CD8-positive, alpha-beta memory T cell (primary cell): Measurements from ENCODE around the gene SYNCRIP. TPM values are rescaled to one million over a fixed set of nuclear protein-coding genes. Genes with fewer than 3 reads are reported as not detected.

Experiments used
- CTCF ChIA-PET: fragments of 350-600 bp; sonication (Branson Sonifier 250); formaldehyde crosslinking; loops from one replicate; lab custom pipeline; 2021; ENCODE audit warnings: antibody characterized with exemption; lab: Charles Lee
- POLR2A ChIA-PET: fragments of 350-600 bp; sonication (Branson Sonifier 250); formaldehyde crosslinking; loops from one replicate; lab custom pipeline; 2021; ENCODE audit warnings: antibody characterized with exemption; lab: Charles Lee
- DNase-seq, 5 donors: peaks; one replicate each; pipeline versions ENCODE4 v3.0.0 to v3.0.0-alpha.2; 2020 to 2022; ENCODE audit warnings: mixed read lengths in 1 of 5
- H3K27ac ChIP-seq: one replicate; pipeline ENCODE4 v1.7.0; 2013; ENCODE audit warnings: low read depth, mild to moderate bottlenecking, low read length, moderate library complexity
- H3K27me3 ChIP-seq: 2 replicates; pipeline ENCODE4 v1.7.0; 2013; ENCODE audit warnings: low read length, mild to moderate bottlenecking; ENCODE audit not compliant: insufficient read depth, poor library complexity, severe bottlenecking
- H3K36me3 ChIP-seq: 2 replicates; pipeline ENCODE4 v1.7.0; 2013; ENCODE audit warnings: mild to moderate bottlenecking, low read length, moderate library complexity; ENCODE audit not compliant: insufficient read depth
- H3K4me1 ChIP-seq: 2 replicates; pipeline ENCODE4 v1.7.0; 2013; ENCODE audit warnings: mild to moderate bottlenecking, low read length, moderate library complexity; ENCODE audit not compliant: insufficient read depth
- H3K4me3 ChIP-seq: 2 replicates; pipeline ENCODE4 v1.7.0; 2013; ENCODE audit warnings: mild to moderate bottlenecking, low read length
- H3K9me3 ChIP-seq: 2 replicates; pipeline ENCODE4 v1.7.0; 2013; ENCODE audit warnings: mild to moderate bottlenecking, low read length
- H3K27ac Mint-ChIP-seq, 8 donors: one replicate each; pipeline ENCODE4 v1.8.0; 2020 to 2021; ENCODE audit warnings: mixed read lengths in 8 of 8, mild to moderate bottlenecking in 6 of 8, inconsistent platforms in 3 of 8, moderate library complexity in 3 of 8
- H3K27me3 Mint-ChIP-seq, 2 donors: one replicate each; pipeline ENCODE4 v1.8.0; 2020 to 2021; ENCODE audit warnings: mixed read lengths in 2 of 2, mild to moderate bottlenecking in 1 of 2, moderate library complexity in 1 of 2
- H3K36me3 Mint-ChIP-seq, 3 donors: one replicate each; pipeline ENCODE4 v1.8.0; 2020 to 2021; ENCODE audit warnings: mixed read lengths in 3 of 3, inconsistent platforms in 1 of 3, mild to moderate bottlenecking in 1 of 3
- H3K4me1 Mint-ChIP-seq, 3 donors: one replicate each; pipeline ENCODE4 v1.8.0; 2020 to 2021; ENCODE audit warnings: mixed read lengths in 3 of 3, inconsistent platforms in 1 of 3, mild to moderate bottlenecking in 1 of 3
- H3K4me3 Mint-ChIP-seq, 7 donors: one replicate each; pipeline ENCODE4 v1.8.0; 2020 to 2021; ENCODE audit warnings: mixed read lengths in 7 of 7, mild to moderate bottlenecking in 6 of 7, moderate library complexity in 4 of 7, inconsistent platforms in 2 of 7
- H3K9me3 Mint-ChIP-seq, 5 donors: one replicate each; pipeline ENCODE4 v1.8.0; 2020 to 2022; ENCODE audit warnings: mixed read lengths in 5 of 5, mild to moderate bottlenecking in 3 of 5, moderate library complexity in 2 of 5, inconsistent platforms in 1 of 5
- polyA plus RNA-seq: library from polyadenylated mRNA; unstranded; fragments of 300-500 nt; fragmentation: Illumina TruSeq; gene quantifications from one replicate; pipeline ENCODE4 v1.2.3, GENCODE V29; 2021
- total RNA-seq, 2 experiments: library from RNA; stranded (reverse); gene quantifications; one replicate each; pipeline ENCODE4 v1.2.3, GENCODE V29; 2021

Gene SYNCRIP
- total and polyA plus RNA-seq, 3 experiments from 2014 or later = 81.6 to 249 (median 247) TPM

DNA sequence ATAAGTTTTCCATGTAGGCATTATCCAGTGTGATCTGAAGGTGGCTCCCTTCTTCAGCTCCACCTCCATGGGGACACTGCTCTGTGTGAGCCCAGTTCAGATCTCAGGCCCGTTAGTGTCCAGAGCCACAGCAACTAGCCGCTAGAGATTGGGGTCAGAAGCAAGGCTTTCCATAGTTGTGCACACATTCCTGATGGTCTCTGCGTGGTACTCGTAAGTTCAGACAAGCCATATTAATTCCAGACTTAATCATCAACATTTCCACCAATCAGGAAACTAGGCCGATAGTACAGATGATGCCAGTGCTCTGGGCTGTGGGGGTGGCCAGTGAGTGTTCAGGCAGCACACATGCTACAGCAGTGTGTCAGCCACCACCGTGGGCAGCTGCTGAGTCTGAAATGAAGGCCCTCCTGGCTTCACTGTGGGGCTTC is 17.5 kb upstream of the SYNCRIP start:
- H3K36me3 Mint-ChIP-seq = peaks cover 3 to 13% (median 7%) of the 10 kb centered on the region in 3 donors
- CTCF ChIA-PET = no interaction called here
- H3K36me3 ChIP-seq = no peaks in the 10 kb centered on the region
- H3K27me3 Mint-ChIP-seq = peaks cover 0 to 2% of the 10 kb centered on the region in 2 donors
- H3K9me3 ChIP-seq = no peaks in the 10 kb centered on the region
- H3K4me1 Mint-ChIP-seq = no peaks in the 10 kb centered on the region
- no peak overlapping the region for H3K27ac Mint-ChIP-seq
- DNase-seq = no peak
- no peak overlapping the region for H3K27ac ChIP-seq
- H3K4me1 ChIP-seq = no peaks in the 10 kb centered on the region
- H3K27me3 ChIP-seq = no peaks in the 10 kb centered on the region
- no peak overlapping the region for H3K4me3 Mint-ChIP-seq
- POLR2A ChIA-PET = interaction anchor here (1.0 kb wide), 1 partner anchor 18 kb away, joined by 3 read pairs; no protein-coding TSS in a partner anchor
- peaks cover 0 to 9% (median 2%) of the 10 kb centered on the region in 5 donors for H3K9me3 Mint-ChIP-seq
- H3K4me3 ChIP-seq = no peak overlapping the region

DNA sequence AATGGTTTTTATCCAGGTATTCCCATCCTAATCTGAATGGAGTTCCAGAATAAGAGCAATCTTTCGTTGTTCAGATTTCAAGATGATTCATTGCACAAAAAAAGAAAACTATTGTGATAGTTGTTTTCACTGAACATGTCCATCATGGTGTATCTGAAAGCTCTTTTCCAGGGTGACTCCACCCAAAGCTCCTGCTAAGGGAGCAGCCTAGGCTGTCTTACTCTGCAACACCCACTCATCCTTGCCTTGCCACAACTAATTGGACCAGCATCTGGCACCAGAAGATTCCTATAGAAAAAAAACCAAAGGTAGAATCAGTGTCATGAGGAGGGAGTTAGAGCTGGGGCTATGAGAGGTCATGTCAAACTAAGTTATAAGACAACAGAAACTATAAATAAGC is 7.9 kb upstream of the SYNCRIP start:
- H3K9me3 ChIP-seq = no peaks in the 10 kb centered on the region
- H3K27me3 Mint-ChIP-seq = peaks cover 0 to 3% of the 10 kb centered on the region in 2 donors
- no peak overlapping the region for H3K4me3 Mint-ChIP-seq
- no peaks in the 10 kb centered on the region for H3K36me3 ChIP-seq
- no peak overlapping the region for H3K27ac ChIP-seq
- H3K4me1 Mint-ChIP-seq = peaks cover 0 to under 1% (median under 1%) of the 10 kb centered on the region in 3 donors
- no peak for DNase-seq
- POLR2A ChIA-PET = no interaction called here
- no peaks in the 10 kb centered on the region for H3K4me1 ChIP-seq
- no peaks in the 10 kb centered on the region for H3K27me3 ChIP-seq
- no peak overlapping the region for H3K4me3 ChIP-seq
- H3K9me3 Mint-ChIP-seq = no peaks in the 10 kb centered on the region
- CTCF ChIA-PET = interaction anchor here (1.1 kb wide), 1 partner anchor 15 kb away, joined by 3 read pairs; no protein-coding TSS in a partner anchor
- no peaks in the 10 kb centered on the region for H3K36me3 Mint-ChIP-seq
- H3K27ac Mint-ChIP-seq = no peak overlapping the region

DNA sequence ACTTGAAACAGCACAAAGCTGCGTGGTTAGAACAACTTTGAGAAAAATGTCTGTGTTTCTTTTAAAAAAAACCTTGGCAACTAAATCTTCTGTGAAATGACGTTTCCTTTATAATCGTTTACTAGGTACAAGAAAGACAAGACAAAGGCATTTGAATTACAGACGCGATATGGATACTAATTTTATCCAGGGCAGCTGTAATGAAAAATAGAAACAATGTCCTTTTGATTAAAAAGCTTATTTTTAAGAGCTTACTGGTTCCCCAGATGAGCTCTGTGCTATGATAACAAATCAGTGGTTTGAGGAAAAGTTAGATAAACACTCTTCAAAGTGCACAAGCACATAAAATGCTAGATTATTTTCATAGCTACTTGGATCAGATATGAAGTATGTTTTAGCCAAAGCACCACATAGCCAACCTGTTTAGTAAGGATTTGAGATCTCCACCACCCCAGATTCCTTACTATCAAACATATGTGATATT is 1.6 kb upstream of the SYNCRIP start:
- H3K9me3 Mint-ChIP-seq = no peaks in the 10 kb centered on the region
- CTCF ChIA-PET = interaction anchor here (1.0 to 8.7 kb wide), 3 partner anchors 11 to 33 kb away, joined by 3 to 86 read pairs (median 11); no protein-coding TSS in a partner anchor
- DNase-seq = no peak
- peak overlapping the region; percentile 86 for H3K27ac ChIP-seq
- peaks cover 36 to 40% (median 38%) of the 10 kb centered on the region in 3 donors for H3K4me1 Mint-ChIP-seq
- peaks cover 22% of the 10 kb centered on the region for H3K4me1 ChIP-seq
- H3K4me3 Mint-ChIP-seq = peak overlapping the region; percentile 90 to 96 (median 93)
- H3K27me3 Mint-ChIP-seq = peaks cover 0 to 3% of the 10 kb centered on the region in 2 donors
- H3K9me3 ChIP-seq = no peaks in the 10 kb centered on the region
- peaks cover 0 to 38% (median 12%) of the 10 kb centered on the region in 3 donors for H3K36me3 Mint-ChIP-seq
- H3K36me3 ChIP-seq = peaks cover 11% of the 10 kb centered on the region
- H3K4me3 ChIP-seq = peak overlapping the region; percentile 74
- H3K27ac Mint-ChIP-seq = peak overlapping the region; percentile 77 to 98 (median 96)
- no peaks in the 10 kb centered on the region for H3K27me3 ChIP-seq
- POLR2A ChIA-PET = interaction anchor here (0.6 to 10.0 kb wide), 6 partner anchors 26 to 191 kb away, joined by 3 to 356 read pairs (median 28); partner anchors contain the start of gene SNX14

DNA sequence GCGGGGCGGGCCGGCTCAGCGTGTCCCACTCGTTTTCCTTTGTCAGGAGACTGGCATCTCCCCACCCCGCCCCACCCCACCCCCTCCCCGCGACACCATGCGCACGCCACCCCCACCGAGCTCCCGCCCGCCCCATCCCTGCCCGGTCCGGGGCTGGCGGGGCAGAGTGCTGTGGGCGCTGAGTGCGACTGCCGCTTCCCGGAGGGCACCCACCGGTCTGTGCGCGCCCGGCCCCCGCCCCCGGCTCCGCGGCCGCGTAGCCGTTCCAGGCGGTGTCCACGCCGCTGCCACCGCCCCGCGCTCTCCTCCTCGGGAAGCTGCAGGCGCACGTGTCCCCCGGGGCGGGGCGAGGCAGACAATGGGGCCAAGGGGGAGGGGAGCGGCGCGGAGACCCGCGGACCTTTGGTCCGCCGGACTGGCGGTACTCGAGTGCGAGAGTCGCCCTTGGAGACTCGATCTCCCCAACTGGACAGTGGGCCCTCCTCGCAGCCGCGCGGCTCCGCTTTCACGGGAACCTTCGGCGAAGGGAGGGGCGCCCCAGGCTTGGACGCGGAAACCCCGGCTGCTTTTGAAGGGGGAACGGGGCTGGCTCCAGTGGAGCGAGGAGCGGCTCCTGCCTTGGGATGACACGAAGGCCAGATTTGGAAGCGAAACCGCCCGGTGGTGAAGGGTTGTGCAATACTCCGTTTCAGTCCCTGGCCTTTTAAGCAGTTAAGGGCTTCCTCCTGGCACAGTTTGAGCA is 1.0 kb upstream of the SYNCRIP start:
- Histone ChIP-seq H3K4me1 (peaks cover 28% of the 10 kb centered on the region), H3K27me3 (no peaks in the 10 kb centered on the region), H3K9me3 (no peaks in the 10 kb centered on the region), H3K36me3 (peaks cover 17% of the 10 kb centered on the region), H3K27ac (peak overlapping the region; percentile 96), H3K4me3 (peak overlapping the region; percentile 74)
- Mint-ChIP-seq H3K36me3 (peaks cover 3 to 44% (median 15%) of the 10 kb centered on the region in 3 donors), H3K4me1 (peaks cover 42 to 45% (median 45%) of the 10 kb centered on the region in 3 donors), H3K27ac (peak overlapping the region; percentile 95 to 99 (median 98)), H3K9me3 (no peaks in the 10 kb centered on the region), H3K4me3 (peak overlapping the region; percentile 93 to 96 (median 96)), H3K27me3 (peaks cover 0 to 3% of the 10 kb centered on the region in 2 donors)
- CTCF ChIA-PET = interaction anchor here (1.0 to 8.7 kb wide), 3 partner anchors 12 to 33 kb away, joined by 3 to 86 read pairs (median 11); no protein-coding TSS in a partner anchor
- DNase-seq = peak; percentile 59 to 72 (median 68)
- POLR2A ChIA-PET = interaction anchor here (0.6 to 10.0 kb wide), 9 partner anchors 21 to 194 kb away, joined by 3 to 356 read pairs (median 4); partner anchors contain the start of genes NT5E and SNX14

DNA sequence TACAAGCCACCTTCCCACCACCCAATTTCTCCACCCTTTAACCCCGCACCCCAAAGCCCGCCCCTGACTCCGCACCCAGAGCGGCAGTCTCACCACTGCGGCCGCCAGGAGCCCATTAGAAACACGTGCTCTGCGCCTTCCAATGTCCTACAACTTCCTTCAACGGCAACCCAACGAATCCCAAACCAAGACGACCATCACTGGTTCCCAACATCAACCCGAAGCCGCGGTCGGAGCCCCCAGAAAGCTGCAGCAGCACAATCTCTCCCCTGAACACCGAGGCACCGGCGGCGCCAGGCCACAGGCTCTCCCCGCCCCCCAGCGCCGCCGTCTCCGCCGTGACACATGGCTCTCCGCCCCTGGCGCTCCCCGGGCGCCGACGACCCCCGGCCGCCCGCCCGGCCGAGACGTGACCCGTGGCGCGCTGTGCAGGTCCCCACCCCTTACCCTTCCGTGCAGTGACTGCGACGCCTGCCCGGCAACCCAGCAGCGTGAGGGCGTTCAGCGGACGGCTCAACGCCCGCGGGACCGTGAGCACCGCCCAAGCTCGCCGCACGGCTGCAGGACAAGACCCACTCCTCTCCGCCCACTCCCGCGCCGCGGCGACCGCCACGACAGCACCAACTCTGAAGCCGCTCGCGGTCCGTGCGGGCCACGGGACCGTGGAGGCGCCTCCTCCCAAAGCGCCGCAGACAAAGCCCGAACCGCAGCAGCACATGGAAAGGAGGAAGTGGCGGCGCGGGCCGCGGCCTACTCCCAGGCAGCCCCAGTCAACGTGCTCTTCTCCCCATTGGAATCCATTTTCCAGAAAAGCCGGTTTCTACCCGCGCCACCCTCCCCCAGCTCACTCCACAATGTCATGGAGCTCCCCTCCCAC is 551 bp downstream of the SYNCRIP start:
- peaks cover 3 to 57% (median 23%) of the 10 kb centered on the region in 3 donors for H3K36me3 Mint-ChIP-seq
- H3K27ac Mint-ChIP-seq = peak overlapping the region; percentile 85 to 99 (median 99)
- Histone ChIP-seq H3K9me3 (no peaks in the 10 kb centered on the region), H3K4me1 (peaks cover 37% of the 10 kb centered on the region), H3K27me3 (no peaks in the 10 kb centered on the region), H3K27ac (peak overlapping the region; percentile 96), H3K36me3 (peaks cover 17% of the 10 kb centered on the region), H3K4me3 (peak overlapping the region; percentile 92)
- peaks cover 57 to 60% (median 58%) of the 10 kb centered on the region in 3 donors for H3K4me1 Mint-ChIP-seq
- peaks cover 0 to 3% of the 10 kb centered on the region in 2 donors for H3K27me3 Mint-ChIP-seq
- ChIA-PET POLR2A (interaction anchor here (0.5 to 10.0 kb wide), 9 partner anchors 13 to 192 kb away, joined by 3 to 356 read pairs (median 4); partner anchors contain the start of genes NT5E and SNX14), CTCF (interaction anchor here (1.4 to 8.7 kb wide), 4 partner anchors 11 to 49 kb away, joined by 5 to 86 read pairs (median 8); partner anchors contain the start of gene SNX14)
- no peaks in the 10 kb centered on the region for H3K9me3 Mint-ChIP-seq
- H3K4me3 Mint-ChIP-seq = peak overlapping the region; percentile 90 to 96 (median 93)
- DNase-seq = peak; percentile 50 to 71 (median 56)

DNA sequence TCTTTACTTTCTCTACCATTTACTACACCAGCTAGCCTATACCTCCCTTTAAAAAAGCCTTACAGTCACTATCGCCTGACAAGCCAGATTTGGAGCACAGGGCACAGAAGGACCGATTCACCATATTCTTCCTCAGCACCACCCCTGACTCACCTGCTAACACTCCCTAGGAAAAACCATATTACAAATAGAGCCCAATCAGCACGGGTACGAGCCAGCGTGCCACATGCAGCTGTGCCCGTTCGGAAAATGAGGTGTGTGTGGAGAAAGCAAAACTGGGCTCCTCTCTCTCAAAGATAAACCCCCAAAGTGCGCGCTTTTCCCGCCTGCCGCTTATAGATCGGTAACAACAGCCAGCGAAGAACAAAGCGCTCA is 1.2 kb downstream of the SYNCRIP start:
- ChIA-PET CTCF (interaction anchor here (1.0 to 8.7 kb wide), 5 partner anchors 29 to 48 kb away, joined by 4 to 86 read pairs (median 8); partner anchors contain the start of gene SNX14), POLR2A (interaction anchor here (0.5 to 10.0 kb wide), 3 partner anchors 12 to 48 kb away, joined by 3 to 356 read pairs (median 5); partner anchors contain the start of gene SNX14)
- H3K4me3 Mint-ChIP-seq = peak overlapping the region; percentile 90 to 96 (median 93)
- H3K27me3 Mint-ChIP-seq = peaks cover 0 to 3% of the 10 kb centered on the region in 2 donors
- H3K4me1 ChIP-seq = peaks cover 37% of the 10 kb centered on the region
- H3K27me3 ChIP-seq = no peaks in the 10 kb centered on the region
- H3K27ac Mint-ChIP-seq = peak overlapping the region; percentile 85 to 99 (median 96)
- no peak for DNase-seq
- no peaks in the 10 kb centered on the region for H3K9me3 Mint-ChIP-seq
- peaks cover 21% of the 10 kb centered on the region for H3K36me3 ChIP-seq
- no peaks in the 10 kb centered on the region for H3K9me3 ChIP-seq
- peaks cover 60 to 67% (median 62%) of the 10 kb centered on the region in 3 donors for H3K4me1 Mint-ChIP-seq
- H3K27ac ChIP-seq = peak overlapping the region; percentile 96
- H3K4me3 ChIP-seq = peak overlapping the region; percentile 92
- H3K36me3 Mint-ChIP-seq = peaks cover 6 to 63% (median 26%) of the 10 kb centered on the region in 3 donors

DNA sequence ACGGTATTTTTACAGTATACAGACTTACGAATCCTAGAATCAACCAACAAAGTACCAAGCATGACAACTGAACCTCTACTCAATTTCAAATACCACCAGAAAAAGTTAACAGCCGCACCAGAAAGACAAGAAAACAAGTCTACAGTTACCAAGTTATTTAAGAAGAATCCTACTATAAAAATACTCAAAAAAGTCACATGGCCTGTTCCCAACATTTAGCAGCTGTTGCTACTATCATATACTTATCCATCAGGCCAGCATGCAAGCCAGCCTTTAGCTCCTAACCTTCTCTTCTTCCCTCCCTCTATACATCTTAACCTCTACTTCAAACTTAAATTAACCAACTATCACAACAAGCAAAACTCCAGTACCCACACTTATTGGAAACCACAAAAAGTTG is 1.9 kb downstream of the SYNCRIP start:
- peaks cover 0 to 3% of the 10 kb centered on the region in 2 donors for H3K27me3 Mint-ChIP-seq
- H3K27me3 ChIP-seq = no peaks in the 10 kb centered on the region
- DNase-seq = no peak
- peaks cover 7 to 68% (median 28%) of the 10 kb centered on the region in 3 donors for H3K36me3 Mint-ChIP-seq
- H3K4me1 Mint-ChIP-seq = peaks cover 62 to 69% (median 65%) of the 10 kb centered on the region in 3 donors
- CTCF ChIA-PET = interaction anchor here (0.9 to 8.7 kb wide), 4 partner anchors 29 to 48 kb away, joined by 3 to 86 read pairs (median 4); no protein-coding TSS in a partner anchor
- no peaks in the 10 kb centered on the region for H3K9me3 Mint-ChIP-seq
- H3K9me3 ChIP-seq = no peaks in the 10 kb centered on the region
- H3K27ac ChIP-seq = peak overlapping the region; percentile 96
- peaks cover 25% of the 10 kb centered on the region for H3K36me3 ChIP-seq
- peak overlapping the region; percentile 92 for H3K4me3 ChIP-seq
- peak overlapping the region; percentile 80 to 96 (median 93) for H3K4me3 Mint-ChIP-seq
- peak overlapping the region; percentile 4 to 99 (median 74) for H3K27ac Mint-ChIP-seq
- peaks cover 37% of the 10 kb centered on the region for H3K4me1 ChIP-seq
- POLR2A ChIA-PET = interaction anchor here (0.7 to 10.0 kb wide), 3 partner anchors 31 to 47 kb away, joined by 3 to 356 read pairs (median 5); partner anchors contain the start of gene SNX14
